ENCODE results near the gene ST3GAL3. TPM values are rescaled to one million over a fixed set of nuclear protein-coding genes. Genes with fewer than 3 reads are reported as not detected.

Gene ST3GAL3
- total and polyA plus RNA-seq, 7 donors: 22.2 to 53.2 (median 44.5) TPM

DNA sequence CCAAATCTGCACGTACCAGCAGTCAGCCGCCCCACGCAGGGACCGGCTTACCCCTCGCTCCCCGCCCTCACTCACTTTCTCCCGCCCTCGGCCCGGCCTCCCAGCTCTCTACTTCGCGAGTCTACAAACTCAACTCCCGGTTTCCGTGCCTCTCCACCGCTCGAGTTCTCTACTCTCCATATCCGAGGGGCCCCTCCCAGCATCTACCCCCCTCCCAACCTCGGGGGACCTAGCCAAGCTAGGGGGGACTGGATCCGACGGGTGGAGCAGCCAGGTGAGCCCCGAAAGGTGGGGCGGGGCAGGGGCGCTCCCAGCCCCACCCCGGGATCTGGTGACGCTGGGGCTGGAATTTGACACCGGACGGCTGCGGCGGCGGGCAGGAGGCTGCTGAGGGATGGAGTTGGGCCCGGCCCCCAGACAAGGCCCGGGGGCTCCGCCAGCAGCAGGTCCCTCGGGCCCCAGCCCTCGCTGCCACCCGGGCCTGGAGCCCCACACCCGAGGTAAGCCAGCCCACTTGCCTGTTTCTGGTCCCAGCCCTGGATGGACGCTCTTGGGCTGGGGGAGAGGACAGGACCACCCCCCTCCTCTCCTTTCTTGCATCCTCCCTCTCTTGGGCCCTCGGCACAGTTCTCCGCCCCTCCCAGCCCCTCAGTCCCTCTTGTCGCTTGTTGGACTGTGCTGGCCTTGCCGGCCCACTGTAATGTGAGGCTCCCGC, 226.2 kb downstream of the ST3GAL3 start, which contains the start of gene ARTN:
Gene ARTN (plus strand): TSS at position 416 of the 715 bp plus-strand sequence. CDS start 1,856 bp downstream, outside the sequence.
- ATAC-seq: peak; percentile 1 to 47 (median 30)
- no peaks in the 10 kb centered on the region for H3K9me3 ChIP-seq
- H3K4me3 ChIP-seq: peak within 1 kb of the TSS; percentile 61
- TF ChIP-seq, protein P1, sequence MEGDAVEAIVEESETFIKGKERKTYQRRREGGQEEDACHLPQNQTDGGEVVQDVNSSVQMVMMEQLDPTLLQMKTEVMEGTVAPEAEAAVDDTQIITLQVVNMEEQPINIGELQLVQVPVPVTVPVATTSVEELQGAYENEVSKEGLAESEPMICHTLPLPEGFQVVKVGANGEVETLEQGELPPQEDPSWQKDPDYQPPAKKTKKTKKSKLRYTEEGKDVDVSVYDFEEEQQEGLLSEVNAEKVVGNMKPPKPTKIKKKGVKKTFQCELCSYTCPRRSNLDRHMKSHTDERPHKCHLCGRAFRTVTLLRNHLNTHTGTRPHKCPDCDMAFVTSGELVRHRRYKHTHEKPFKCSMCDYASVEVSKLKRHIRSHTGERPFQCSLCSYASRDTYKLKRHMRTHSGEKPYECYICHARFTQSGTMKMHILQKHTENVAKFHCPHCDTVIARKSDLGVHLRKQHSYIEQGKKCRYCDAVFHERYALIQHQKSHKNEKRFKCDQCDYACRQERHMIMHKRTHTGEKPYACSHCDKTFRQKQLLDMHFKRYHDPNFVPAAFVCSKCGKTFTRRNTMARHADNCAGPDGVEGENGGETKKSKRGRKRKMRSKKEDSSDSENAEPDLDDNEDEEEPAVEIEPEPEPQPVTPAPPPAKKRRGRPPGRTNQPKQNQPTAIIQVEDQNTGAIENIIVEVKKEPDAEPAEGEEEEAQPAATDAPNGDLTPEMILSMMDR (IDR thresholded peaks at IDR 0.05): no peak
- intact Hi-C loops (cut with DNase I): loop anchor here (1.0 to 10.0 kb wide), 4 partner anchors 51 to 269 kb away; no protein-coding TSS in a partner anchor
- H3K36me3 ChIP-seq (ENCODE audit: insufficient read depth in 1 of 2, low read depth in 1 of 2): no peaks in the 10 kb centered on the region
- peaks cover 0 to 4% (median 0%) of the 10 kb centered on the region in 3 donors for H3K27me3 ChIP-seq (ENCODE audit: insufficient read depth in 3 of 3, low read length in 2 of 3)
- WGBS, 3 donors: 0 to 2% (median 2%) methylated on average over 26 to 42 of the region's 42 CpGs
- peaks cover 25% of the 10 kb centered on the region for H3K4me1 ChIP-seq
- peak within 1 kb of the TSS; percentile 50 for H3K27ac ChIP-seq
- DNase-seq: no peak

DNA sequence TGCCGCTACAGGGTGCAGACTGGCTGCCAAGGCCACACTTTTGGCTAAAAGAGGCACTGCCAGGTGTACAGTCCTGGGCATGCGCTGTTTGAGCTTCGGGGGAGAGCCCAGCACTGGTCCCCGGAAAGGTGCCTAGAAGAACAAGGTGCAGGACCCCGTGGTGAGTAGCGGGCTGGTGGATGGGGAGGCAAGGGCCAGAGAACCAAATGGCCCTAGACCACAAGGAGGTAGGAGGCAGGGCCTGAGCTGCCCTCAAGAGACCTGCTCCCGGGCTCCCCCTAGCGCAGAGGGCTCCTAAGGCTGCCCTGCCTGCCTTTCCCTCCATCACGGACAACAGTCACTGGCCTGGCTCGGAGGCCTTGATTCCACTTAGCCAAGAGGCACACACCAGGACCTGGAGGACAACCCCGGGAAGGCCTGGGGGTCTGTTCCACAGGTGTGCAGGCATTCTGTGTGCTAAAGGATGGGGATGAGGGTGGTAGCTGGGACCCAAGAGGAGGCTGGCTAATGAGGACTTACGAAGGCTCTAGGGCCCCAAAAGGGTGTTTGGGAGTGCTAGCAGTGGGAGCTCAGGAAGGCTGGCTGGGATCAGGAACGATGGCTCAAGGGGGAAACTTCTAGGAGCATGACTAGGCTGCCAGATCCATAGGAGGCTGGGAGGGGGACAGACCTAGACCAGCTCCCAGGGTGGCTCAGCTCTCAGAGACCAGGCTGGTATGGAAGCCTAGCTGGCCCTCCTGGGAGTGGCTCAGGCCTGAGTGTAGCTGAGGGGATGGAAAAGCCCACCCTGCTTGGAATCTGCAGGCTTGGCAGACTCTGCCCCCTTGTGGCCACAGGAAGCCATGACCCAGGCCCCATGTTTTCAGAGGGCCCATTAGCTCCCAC, 227.0 kb downstream of the ST3GAL3 start:
- Histone ChIP-seq H3K4me3 (peak overlapping the region; percentile 61), H3K27me3 (ENCODE audit: insufficient read depth in 3 of 3, low read length in 2 of 3) (peaks cover 0 to 4% (median 0%) of the 10 kb centered on the region in 3 donors), H3K36me3 (ENCODE audit: insufficient read depth in 1 of 2, low read depth in 1 of 2) (no peaks in the 10 kb centered on the region), H3K4me1 (peaks cover 25% of the 10 kb centered on the region), H3K9me3 (no peaks in the 10 kb centered on the region), H3K27ac (peak overlapping the region; percentile 50)
- intact Hi-C loops (cut with DNase I): loop anchor here (1.0 to 10.0 kb wide), 4 partner anchors 52 to 270 kb away; no protein-coding TSS in a partner anchor
- ATAC-seq (peak; percentile 79 to 86 (median 79)), DNase-seq (peak; percentile 72 to 87)
- TF ChIP-seq, protein P1 (IDR thresholded peaks at IDR 0.05): peak; percentile 79
- WGBS, 3 donors: 21 to 29% (median 29%) methylated on average over 13 of the region's 13 CpGs

DNA sequence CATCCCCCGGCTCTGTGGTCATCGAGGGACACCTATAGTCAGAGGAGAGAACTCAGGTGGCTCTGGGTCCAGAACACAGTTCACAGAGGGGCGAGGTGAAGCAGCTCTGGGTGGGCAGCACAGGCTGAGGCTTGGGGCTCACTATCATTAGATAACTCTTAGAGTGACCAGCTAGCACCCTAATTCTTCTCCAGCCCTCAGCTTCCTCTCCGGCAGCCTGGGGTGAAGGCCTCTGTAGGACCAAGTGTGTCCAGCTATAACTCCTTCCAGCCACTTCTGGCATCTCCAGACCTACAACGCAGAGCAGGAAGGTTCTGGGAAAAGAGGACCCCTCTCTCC, 227.6 kb downstream of the ST3GAL3 start:
- 48 to 63% (median 52%) methylated on average over 5 of the region's 5 CpGs for WGBS, 3 donors
- peaks cover 0 to 4% (median 0%) of the 10 kb centered on the region in 3 donors for H3K27me3 ChIP-seq (ENCODE audit: insufficient read depth in 3 of 3, low read length in 2 of 3)
- no peak for DNase-seq
- no peaks in the 10 kb centered on the region for H3K36me3 ChIP-seq (ENCODE audit: insufficient read depth in 1 of 2, low read depth in 1 of 2)
- peaks cover 25% of the 10 kb centered on the region for H3K4me1 ChIP-seq
- H3K4me3 ChIP-seq: no peak overlapping the region
- intact Hi-C loops (cut with DNase I): loop anchor here (1.0 to 10.0 kb wide), 5 partner anchors 53 to 408 kb away; no protein-coding TSS in a partner anchor
- TF ChIP-seq, protein P1 (IDR thresholded peaks at IDR 0.05): no peak
- ATAC-seq: no peak
- no peak overlapping the region for H3K27ac ChIP-seq
- no peaks in the 10 kb centered on the region for H3K9me3 ChIP-seq

DNA sequence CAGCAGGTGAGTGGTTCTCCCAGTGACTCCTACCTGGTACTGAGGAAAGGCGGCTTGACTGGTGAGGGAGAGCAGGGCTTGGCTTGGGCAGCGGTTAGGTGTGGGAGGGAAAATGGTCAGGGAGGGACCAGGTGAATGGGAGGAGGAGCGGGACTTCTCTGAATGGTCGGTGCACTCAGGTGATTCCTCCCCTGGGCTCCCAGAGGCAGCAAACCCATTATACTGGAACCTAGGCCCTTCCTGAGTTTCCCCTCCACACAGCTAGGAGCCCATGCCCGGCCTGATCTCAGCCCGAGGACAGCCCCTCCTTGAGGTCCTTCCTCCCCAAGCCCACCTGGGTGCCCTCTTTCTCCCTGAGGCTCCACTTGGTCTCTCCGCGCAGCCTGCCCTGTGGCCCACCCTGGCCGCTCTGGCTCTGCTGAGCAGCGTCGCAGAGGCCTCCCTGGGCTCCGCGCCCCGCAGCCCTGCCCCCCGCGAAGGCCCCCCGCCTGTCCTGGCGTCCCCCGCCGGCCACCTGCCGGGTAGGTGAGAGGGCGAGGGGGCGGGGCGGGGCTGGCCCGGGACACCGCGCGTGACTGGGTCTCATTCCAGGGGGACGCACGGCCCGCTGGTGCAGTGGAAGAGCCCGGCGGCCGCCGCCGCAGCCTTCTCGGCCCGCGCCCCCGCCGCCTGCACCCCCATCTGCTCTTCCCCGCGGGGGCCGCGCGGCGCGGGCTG, 228.5 kb downstream of the ST3GAL3 start:
- H3K4me3 ChIP-seq: peak overlapping the region; percentile 64
- DNase-seq (no peak), ATAC-seq (no peak)
- no peaks in the 10 kb centered on the region for H3K36me3 ChIP-seq (ENCODE audit: insufficient read depth in 1 of 2, low read depth in 1 of 2)
- WGBS, 3 donors: 11 to 44% (median 16%) methylated on average over 13 to 48 of the region's 48 CpGs
- peaks cover 25% of the 10 kb centered on the region for H3K4me1 ChIP-seq
- H3K27me3 ChIP-seq (ENCODE audit: insufficient read depth in 3 of 3, low read length in 2 of 3): peaks cover 0 to 4% (median 0%) of the 10 kb centered on the region in 3 donors
- H3K27ac ChIP-seq: no peak overlapping the region
- no peaks in the 10 kb centered on the region for H3K9me3 ChIP-seq
- TF ChIP-seq, protein P1 (IDR thresholded peaks at IDR 0.05): no peak
- intact Hi-C loops (cut with DNase I): loop anchor here (2.0 to 10.0 kb wide), 3 partner anchors 173 to 409 kb away; no protein-coding TSS in a partner anchor

Measured in psoas muscle (tissue), 8 donors.